SK-N-SH treated with all-trans-retinoic acid at 6 μM for 48 hours (cell line): ENCODE data around the gene PTPRC.
A peak's percentile ranks its signal among the peaks of the same experiment; 100 is the strongest.

Experiments
- ATAC-seq: fragments of 200-7000 bp; cut with Tn5 transposase; 3 replicates; pipeline ENCODE4 v1.9.1; 2020; ENCODE audit warnings: mild to moderate bottlenecking, moderate library complexity
- ARNTL ChIP-seq: fragments of 450-650 bp; formaldehyde crosslinking; IDR thresholded peaks from 2 replicates; pipeline ENCODE4 v1.5.0; 2020; ENCODE audit warnings: low read depth, mild to moderate bottlenecking, moderate library complexity, borderline replicate concordance
- BACH2 ChIP-seq: fragments of 250-450 bp; sonication (Bioruptor Pico); IDR thresholded peaks from 2 replicates; pipeline ENCODE4 v1.9.0; 2021; ENCODE audit warnings: mild to moderate bottlenecking, borderline replicate concordance
- CSDC2 ChIP-seq: fragments of 250-450 bp; sonication (Bioruptor Pico); IDR thresholded peaks from 2 replicates; pipeline ENCODE4 v1.5.0; 2020; ENCODE audit warnings: mild to moderate bottlenecking, moderate library complexity
- ESRRG ChIP-seq: fragments of 250-450 bp; sonication (Bioruptor Pico); IDR thresholded peaks from 2 replicates; pipeline ENCODE4 v1.6.1; 2021; ENCODE audit warnings: mild to moderate bottlenecking
- GLIS3 ChIP-seq: fragments of 250-450 bp; sonication (Bioruptor Pico); IDR thresholded peaks from 2 replicates; pipeline ENCODE4 v1.5.0; 2020; ENCODE audit warnings: mild to moderate bottlenecking, moderate library complexity
- ISL1 ChIP-seq: fragments of 250-450 bp; sonication (Bioruptor Pico); IDR thresholded peaks from 2 replicates; pipeline ENCODE4 v2.1.2; 2022; ENCODE audit warnings: mild to moderate bottlenecking, moderate library complexity
- PPARA ChIP-seq: fragments of 250-450 bp; sonication (Bioruptor Pico); IDR thresholded peaks from 2 replicates; pipeline ENCODE4 v1.5.0; 2020; ENCODE audit warnings: mild to moderate bottlenecking, borderline replicate concordance
- RARB ChIP-seq: fragments of 250-450 bp; sonication (Bioruptor Pico); IDR thresholded peaks from 2 replicates; pipeline ENCODE4 v1.8.0; 2021; ENCODE audit warnings: mild to moderate bottlenecking, moderate library complexity
- SNAI2 ChIP-seq: fragments of 250-450 bp; sonication (Bioruptor Pico); IDR thresholded peaks from 2 replicates; pipeline ENCODE4 v1.5.0; 2020; ENCODE audit warnings: mild to moderate bottlenecking, moderate library complexity
- TCF4 ChIP-seq: fragments of 250-450 bp; sonication (Bioruptor Pico); IDR thresholded peaks from 2 replicates; pipeline ENCODE4 v1.8.0; 2021; ENCODE audit warnings: mild to moderate bottlenecking, moderate library complexity, borderline replicate concordance
- TOX ChIP-seq: fragments of 250-450 bp; sonication (Bioruptor Pico); IDR thresholded peaks from 2 replicates; pipeline ENCODE4 v1.8.0; 2021; ENCODE audit warnings: mild to moderate bottlenecking, moderate library complexity, borderline replicate concordance
- TSHZ2 ChIP-seq: fragments of 250-450 bp; sonication (Bioruptor Pico); IDR thresholded peaks from 2 replicates; pipeline ENCODE4 v1.5.0; 2020; ENCODE audit warnings: mild to moderate bottlenecking, moderate library complexity
- ZC3H10 ChIP-seq: fragments of 250-450 bp; sonication (Bioruptor Pico); IDR thresholded peaks from 2 replicates; pipeline ENCODE4 v1.5.1; 2021; ENCODE audit warnings: mild to moderate bottlenecking, moderate library complexity
- ZFP3 ChIP-seq: fragments of 250-450 bp; sonication (Bioruptor Pico); IDR thresholded peaks from 2 replicates; pipeline ENCODE4 v1.5.0; 2020; ENCODE audit warnings: mild to moderate bottlenecking, moderate library complexity
- ZFP30 ChIP-seq: fragments of 450-650 bp; formaldehyde crosslinking; IDR thresholded peaks from 2 replicates; pipeline ENCODE4 v1.5.0; 2022; ENCODE audit warnings: mild to moderate bottlenecking, moderate library complexity
- ZNF565 ChIP-seq: fragments of 450-650 bp; formaldehyde crosslinking; conservative IDR thresholded peaks from 2 replicates; pipeline ENCODE4 v1.5.0; 2020; ENCODE audit warnings: low read depth, mild to moderate bottlenecking, moderate library complexity
- ZNF70 ChIP-seq: fragments of 450-650 bp; formaldehyde crosslinking; IDR thresholded peaks from 2 replicates; pipeline ENCODE4 v1.5.0; 2020; ENCODE audit warnings: mild to moderate bottlenecking, moderate library complexity
- TF ChIP-seq, protein P1 (sequence below): fragments of 250-450 bp; sonication (Bioruptor Pico); IDR thresholded peaks from 2 replicates; pipeline ENCODE4 v1.8.0; 2021; ENCODE audit warnings: low read depth, mild to moderate bottlenecking, moderate library complexity, borderline replicate concordance
- TF ChIP-seq, protein P2 (sequence below): fragments of 250-450 bp; sonication (Bioruptor Pico); IDR thresholded peaks from 2 replicates; pipeline ENCODE4 v1.5.1; 2021; ENCODE audit warnings: mild to moderate bottlenecking, moderate library complexity
- TF ChIP-seq, protein P3 (sequence below): fragments of 250-450 bp; sonication (Bioruptor Pico); IDR thresholded peaks from 2 replicates; pipeline ENCODE4 v1.5.1; 2020; ENCODE audit warnings: low read depth, mild to moderate bottlenecking, moderate library complexity

Gene PTPRC

GRCh38 chr1:198749279-198749678, 110.4 kb downstream of the PTPRC start:
- TF ChIP-seq SNAI2 (no peak), GLIS3 (no peak), CSDC2 (CRISPR knock-in tag) (no peak), ZC3H10 (peak; percentile 35; the same call in 1 of the 2 replicates), ZFP30 (CRISPR knock-in tag) (no peak)
- ATAC-seq = no peak

DNA sequence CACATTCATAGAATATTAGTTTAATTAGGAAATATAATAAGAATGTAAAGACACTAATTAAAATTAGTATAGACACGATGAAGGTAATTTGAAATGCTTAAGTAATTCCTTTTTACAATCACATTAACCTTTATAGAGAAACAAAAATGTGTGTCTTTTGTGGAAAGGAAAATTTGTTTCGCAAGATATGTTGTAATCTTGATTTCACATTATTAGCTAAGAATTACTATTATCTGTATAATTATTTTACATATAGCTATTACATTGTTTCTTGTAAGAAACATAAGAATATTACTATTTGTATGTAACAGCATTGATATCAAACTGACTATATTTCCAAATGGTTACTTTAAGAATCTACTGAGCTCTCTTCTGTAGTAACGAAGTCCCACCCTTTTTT, 111.2 kb downstream of the PTPRC start:
- ATAC-seq = no peak
- TF ChIP-seq RARB (CRISPR knock-in tag) = no peak
- TF ChIP-seq, protein P1, sequence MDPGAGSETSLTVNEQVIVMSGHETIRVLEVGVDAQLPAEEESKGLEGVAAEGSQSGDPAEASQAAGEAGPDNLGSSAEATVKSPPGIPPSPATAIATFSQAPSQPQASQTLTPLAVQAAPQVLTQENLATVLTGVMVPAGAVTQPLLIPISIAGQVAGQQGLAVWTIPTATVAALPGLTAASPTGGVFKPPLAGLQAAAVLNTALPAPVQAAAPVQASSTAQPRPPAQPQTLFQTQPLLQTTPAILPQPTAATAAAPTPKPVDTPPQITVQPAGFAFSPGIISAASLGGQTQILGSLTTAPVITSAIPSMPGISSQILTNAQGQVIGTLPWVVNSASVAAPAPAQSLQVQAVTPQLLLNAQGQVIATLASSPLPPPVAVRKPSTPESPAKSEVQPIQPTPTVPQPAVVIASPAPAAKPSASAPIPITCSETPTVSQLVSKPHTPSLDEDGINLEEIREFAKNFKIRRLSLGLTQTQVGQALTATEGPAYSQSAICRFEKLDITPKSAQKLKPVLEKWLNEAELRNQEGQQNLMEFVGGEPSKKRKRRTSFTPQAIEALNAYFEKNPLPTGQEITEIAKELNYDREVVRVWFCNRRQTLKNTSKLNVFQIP = no peak
- TF ChIP-seq ARNTL (CRISPR knock-in tag) = no peak
- no peak for TF ChIP-seq ZFP3 (CRISPR knock-in tag)
- no peak for TF ChIP-seq ESRRG
- no peak for TF ChIP-seq ZC3H10
- no peak for TF ChIP-seq TOX (CRISPR knock-in tag)
- TF ChIP-seq ZNF565 (CRISPR knock-in tag) = no peak
- no peak for TF ChIP-seq ZNF70
- TF ChIP-seq ISL1 (CRISPR knock-in tag) = no peak
- TF ChIP-seq TSHZ2 (CRISPR knock-in tag) = no peak
- TF ChIP-seq GLIS3 = no peak
- TF ChIP-seq ZFP30 (CRISPR knock-in tag) = no peak
- TF ChIP-seq, protein P2, sequence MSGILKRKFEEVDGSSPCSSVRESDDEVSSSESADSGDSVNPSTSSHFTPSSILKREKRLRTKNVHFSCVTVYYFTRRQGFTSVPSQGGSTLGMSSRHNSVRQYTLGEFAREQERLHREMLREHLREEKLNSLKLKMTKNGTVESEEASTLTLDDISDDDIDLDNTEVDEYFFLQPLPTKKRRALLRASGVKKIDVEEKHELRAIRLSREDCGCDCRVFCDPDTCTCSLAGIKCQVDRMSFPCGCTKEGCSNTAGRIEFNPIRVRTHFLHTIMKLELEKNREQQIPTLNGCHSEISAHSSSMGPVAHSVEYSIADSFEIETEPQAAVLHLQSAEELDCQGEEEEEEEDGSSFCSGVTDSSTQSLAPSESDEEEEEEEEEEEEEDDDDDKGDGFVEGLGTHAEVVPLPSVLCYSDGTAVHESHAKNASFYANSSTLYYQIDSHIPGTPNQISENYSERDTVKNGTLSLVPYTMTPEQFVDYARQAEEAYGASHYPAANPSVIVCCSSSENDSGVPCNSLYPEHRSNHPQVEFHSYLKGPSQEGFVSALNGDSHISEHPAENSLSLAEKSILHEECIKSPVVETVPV (CRISPR knock-in tag) = no peak
- TF ChIP-seq PPARA (CRISPR knock-in tag) = no peak
- no peak for TF ChIP-seq BACH2 (CRISPR knock-in tag)
- TF ChIP-seq CSDC2 (CRISPR knock-in tag) = no peak
- TF ChIP-seq, protein P3, sequence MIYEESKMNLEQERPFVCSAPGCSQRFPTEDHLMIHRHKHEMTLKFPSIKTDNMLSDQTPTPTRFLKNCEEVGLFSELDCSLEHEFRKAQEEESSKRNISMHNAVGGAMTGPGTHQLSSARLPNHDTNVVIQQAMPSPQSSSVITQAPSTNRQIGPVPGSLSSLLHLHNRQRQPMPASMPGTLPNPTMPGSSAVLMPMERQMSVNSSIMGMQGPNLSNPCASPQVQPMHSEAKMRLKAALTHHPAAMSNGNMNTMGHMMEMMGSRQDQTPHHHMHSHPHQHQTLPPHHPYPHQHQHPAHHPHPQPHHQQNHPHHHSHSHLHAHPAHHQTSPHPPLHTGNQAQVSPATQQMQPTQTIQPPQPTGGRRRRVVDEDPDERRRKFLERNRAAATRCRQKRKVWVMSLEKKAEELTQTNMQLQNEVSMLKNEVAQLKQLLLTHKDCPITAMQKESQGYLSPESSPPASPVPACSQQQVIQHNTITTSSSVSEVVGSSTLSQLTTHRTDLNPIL (CRISPR knock-in tag) = no peak
- no peak for TF ChIP-seq TCF4 (CRISPR knock-in tag)

GRCh38 chr1:198751741-198752140, 112.9 kb downstream of the PTPRC start:
- ATAC-seq = no peak
- TF ChIP-seq GLIS3 = no peak
- no peak for TF ChIP-seq ZNF70
- no peak for TF ChIP-seq PPARA (CRISPR knock-in tag)
- no peak for TF ChIP-seq ZFP3 (CRISPR knock-in tag)
- no peak for TF ChIP-seq ZC3H10
- no peak for TF ChIP-seq CSDC2 (CRISPR knock-in tag)
- no peak for TF ChIP-seq ISL1 (CRISPR knock-in tag)
- no peak for TF ChIP-seq ESRRG
- TF ChIP-seq ARNTL (CRISPR knock-in tag) = no peak
- TF ChIP-seq BACH2 (CRISPR knock-in tag) = no peak
- no peak for TF ChIP-seq TSHZ2 (CRISPR knock-in tag)
- TF ChIP-seq TCF4 (CRISPR knock-in tag) = no peak
- no peak for TF ChIP-seq RARB (CRISPR knock-in tag)
- TF ChIP-seq, protein P3 (CRISPR knock-in tag) = no peak
